HepG2 (cell line): Measurements from ENCODE around the gene DPH5. TPM values are rescaled to one million over a fixed set of nuclear protein-coding genes. Genes with fewer than 3 reads are reported as not detected.

Experiments used
- ATAC-seq: fragments of 200-7000 bp; cut with Tn5 transposase; 3 replicates; pipeline ENCODE4 v1.9.1; 2020; ENCODE audit warnings: mild to moderate bottlenecking, moderate library complexity
- BruUV-seq: library from RNA; stranded (reverse); fragments of 400-500 nt; replicated peaks from 2 replicates; lab custom pipeline; 2021; lab: Mats Ljungman, UMichigan
- CTCF ChIA-PET: fragments of 300-600 bp; formaldehyde crosslinking; extraction: SDS; loops from one replicate; lab custom pipeline; 2021; ENCODE audit warnings: low total read pairs, inconsistent platforms, low intra/inter-chr PET ratio; lab: Yijun Ruan, JAX
- POLR2A ChIA-PET: fragments of 350-600 bp; sonication (Branson Sonifier 250); formaldehyde crosslinking; loops from one replicate; lab custom pipeline; 2020; ENCODE audit warnings: antibody characterized with exemption, inconsistent platforms; lab: Yijun Ruan, JAX
- DNase-seq: peaks from one replicate; pipeline ENCODE4 v3.0.0-alpha.2; 2015; ENCODE audit warnings: low spot score
- FAIRE-seq: peaks from 3 replicates; lab custom pipeline; 2011; peaks lifted over from hg19 to GRCh38; lab: Jason Lieb, UNC
- H2AFZ ChIP-seq: one replicate; pipeline ENCODE4 v1.6.1; 2011; ENCODE audit warnings: low read length, inconsistent platforms
- H3K27ac ChIP-seq: fragments of 300-600 bp; 3 replicates; pipeline ENCODE4 v1.8.0; 2011; ENCODE audit warnings: mixed run types, mild to moderate bottlenecking, mixed read lengths, low read length, inconsistent platforms; ENCODE audit not compliant: insufficient read depth; ENCODE audit errors: extremely low read length
- H3K27me3 ChIP-seq, 2 experiments: fragments of 200-600 bp in 1 of 2; 2 replicates in 1 of 2; 3 replicates in 1 of 2; pipeline versions ENCODE4 v1.6.0 to v1.8.0; 2011; ENCODE audit warnings: low read length in 2 of 2, mild to moderate bottlenecking in 2 of 2, moderate library complexity in 2 of 2, inconsistent platforms in 1 of 2; ENCODE audit not compliant: insufficient read depth in 2 of 2, control insufficient read depth in 1 of 2
- H3K36me3 ChIP-seq, 2 experiments: fragments of 200-600 bp in 1 of 2; replicated peaks in 1 of 2; 2 replicates in 1 of 2; 3 replicates in 1 of 2; pipeline versions ENCODE4 v1.5.1 to v1.8.0; 2011; ENCODE audit warnings: low read length in 2 of 2, inconsistent platforms in 1 of 2; ENCODE audit not compliant: insufficient read depth in 2 of 2, control insufficient read depth in 1 of 2
- H3K4me1 ChIP-seq: 2 replicates; pipeline ENCODE4 v1.5.1; 2012; ENCODE audit warnings: low read length, inconsistent platforms; ENCODE audit not compliant: insufficient read depth
- H3K4me2 ChIP-seq: 2 replicates; pipeline ENCODE4 v1.6.0; 2011; ENCODE audit warnings: low read depth, low read length, inconsistent platforms
- H3K4me3 ChIP-seq, 3 experiments: fragments of 200-600 bp in 1 of 3; sonication (generic), shearing (Covaris generic) in 1 of 3; replicated peaks in 1 of 3; 2 replicates each; pipeline ENCODE4 v1.5.1; 2011 to 2016; ENCODE audit warnings: low read length in 3 of 3, inconsistent platforms in 2 of 3, low read depth in 2 of 3, mild to moderate bottlenecking in 2 of 3, control low read depth in 1 of 3, mixed read lengths in 1 of 3; ENCODE audit not compliant: insufficient read depth in 1 of 3
- H3K79me2 ChIP-seq: one replicate; pipeline ENCODE4 v1.6.1; 2011; ENCODE audit warnings: low read length, inconsistent platforms; ENCODE audit not compliant: insufficient read depth
- H3K9ac ChIP-seq: 2 replicates; pipeline ENCODE4 v1.6.0; 2011; ENCODE audit warnings: mild to moderate bottlenecking, low read depth, low read length, inconsistent platforms; ENCODE audit not compliant: insufficient read depth
- H3K9me3 ChIP-seq: 2 replicates; pipeline ENCODE4 v1.5.1; 2012; ENCODE audit warnings: mild to moderate bottlenecking, low read length
- H4K20me1 ChIP-seq: 2 replicates; pipeline ENCODE4 v1.6.0; 2011; ENCODE audit warnings: inconsistent platforms, mild to moderate bottlenecking, low read length, moderate library complexity; ENCODE audit not compliant: insufficient read depth
- PPARG ChIP-seq: conservative IDR thresholded peaks from 2 replicates; pipeline ENCODE4 v1.6.1; 2016; ENCODE audit warnings: missing biosample characterization, missing genetic modification reagents
- ZNF121 ChIP-seq: sonication (generic); formaldehyde crosslinking; IDR thresholded peaks from 2 replicates; pipeline ENCODE4 v1.5.0; 2020; ENCODE audit warnings: mild to moderate bottlenecking, missing genetic modification reagents
- ZNF746 ChIP-seq: sonication (generic); formaldehyde crosslinking; IDR thresholded peaks from 2 replicates; pipeline ENCODE4 v1.8.0; 2022; ENCODE audit warnings: mild to moderate bottlenecking, missing genetic modification reagents
- WGBS: methylation state at CpG from one replicate; pipeline ENCODE4 v1.1.6; 2017; ENCODE audit warnings: low lambda C conversion rate; 5-methylcytosine and 5-hydroxymethylcytosine counted together
- in situ Hi-C: cut with HindIII; loops from 2 replicates; pipeline ENCODE4 v1.10.0; 2017; ENCODE audit warnings: low pct_unique_long_range_greater_than_20kb; ENCODE audit not compliant: extremely low pct_ligation_motif_present
- intact Hi-C: fragments of 100-400 bp; cut with micrococcal nuclease; formaldehyde crosslinking; loops from one replicate; pipeline ENCODE4 v1.10.0; 2022; ENCODE audit not compliant: unreplicated experiment
- polyA plus RNA-seq, 8 experiments: library from polyadenylated mRNA; depleted of rRNA in 3 of 8; stranded (reverse) in 7 of 8; unstranded in 1 of 8; fragments of >200 nt; fragmentation: Illumina TruSeq in 4 of 8; extraction: Trizol in 4 of 8; gene quantifications; 2 replicates each; pipeline versions ENCODE4 v1.2.1 to v1.2.3, GENCODE V29; 2011 to 2016; ENCODE audit warnings: low read depth in 4 of 8, missing spikeins in 1 of 8, mixed read lengths in 1 of 8; ENCODE audit not compliant: insufficient read depth in 1 of 8
- total RNA-seq, 5 experiments: library from RNA; depleted of rRNA; stranded (reverse); fragments of >200 nt; fragmentation: Illumina TruSeq; extraction: Trizol; gene quantifications; 2 replicates each; pipeline ENCODE4 v1.2.3, GENCODE V29; 2016; ENCODE audit warnings: low read depth in 1 of 5
- TF ChIP-seq, protein P1 (sequence below): sonication (generic); formaldehyde crosslinking; IDR thresholded peaks from 2 replicates; pipeline ENCODE4 v1.5.0; 2020; ENCODE audit warnings: mild to moderate bottlenecking, missing genetic modification reagents, moderate library complexity
- TF ChIP-seq, protein P2 (sequence below): sonication (generic); formaldehyde crosslinking; IDR thresholded peaks from 2 replicates; pipeline ENCODE4 v1.4.0; 2020; ENCODE audit warnings: mild to moderate bottlenecking, missing genetic modification reagents
- TF ChIP-seq, protein P3 (sequence below): sonication (generic); formaldehyde crosslinking; IDR thresholded peaks from 2 replicates; pipeline ENCODE4 v1.8.0; 2022; ENCODE audit warnings: mild to moderate bottlenecking, missing genetic modification reagents, borderline replicate concordance
- TF ChIP-seq, protein P4 (sequence below): sonication (generic); formaldehyde crosslinking; conservative IDR thresholded peaks from 2 replicates; pipeline ENCODE4 v1.8.0; 2022; ENCODE audit warnings: low read depth, missing genetic modification reagents
- TF ChIP-seq, protein P5 (sequence below): IDR thresholded peaks from 2 replicates; pipeline ENCODE4 v1.6.1; 2016; ENCODE audit warnings: mild to moderate bottlenecking
- TF ChIP-seq, protein P6 (sequence below): sonication (generic); formaldehyde crosslinking; IDR thresholded peaks from 2 replicates; pipeline ENCODE4 v1.5.0; 2020; ENCODE audit warnings: missing genetic modification reagents

The DPH5 gene
- total and polyA plus RNA-seq, 2 of the 13 experiments (the other 11 are each of a cell fraction or from before 2014, with no cell fraction given) = 53.2 to 79.6 TPM

DNA sequence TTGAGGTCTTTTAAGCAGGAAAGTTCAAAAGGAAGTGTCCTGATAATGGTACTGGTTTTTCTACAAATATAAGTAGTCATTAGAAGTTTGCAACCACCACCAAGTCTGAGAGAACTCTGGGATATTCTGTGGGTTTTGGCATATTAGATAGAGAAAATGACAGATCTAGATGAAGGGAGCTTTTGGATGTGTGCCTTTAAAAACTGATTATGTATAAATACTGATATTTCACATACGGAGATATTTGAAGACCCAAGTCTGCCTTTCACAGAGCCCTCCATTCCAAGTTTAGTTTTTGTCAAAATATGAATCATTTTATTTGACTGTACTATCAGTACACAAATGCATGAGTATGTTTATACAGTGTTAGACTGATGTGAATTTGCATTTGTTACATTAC is 48.6 kb downstream of the DPH5 start:
- Histone ChIP-seq H3K27me3 (no peaks in the 10 kb centered on the region), H3K9me3 (no peaks in the 10 kb centered on the region), H3K36me3 (peaks cover 3 to 23% of the 10 kb centered on the region in 2 experiments; a peak in 3 of 5 replicates), H2AFZ (no peak overlapping the region), H3K4me1 (no peaks in the 10 kb centered on the region), H3K9ac (no peak overlapping the region), H3K4me3 (no peak overlapping the region), H4K20me1 (no peaks in the 10 kb centered on the region), H3K79me2 (no peaks in the 10 kb centered on the region), H3K4me2 (no peak overlapping the region), H3K27ac (no peak overlapping the region)
- WGBS = 90% methylated on average over 1 of the region's 1 CpG
- POLR2A ChIA-PET = no interaction called here
- in situ Hi-C loops (no loop called here), intact Hi-C loops (no loop called here)
- DNase-seq (no peak), FAIRE-seq (no peak), ATAC-seq (no peak)
- CTCF ChIA-PET = no interaction called here
- TF ChIP-seq, protein P1, sequence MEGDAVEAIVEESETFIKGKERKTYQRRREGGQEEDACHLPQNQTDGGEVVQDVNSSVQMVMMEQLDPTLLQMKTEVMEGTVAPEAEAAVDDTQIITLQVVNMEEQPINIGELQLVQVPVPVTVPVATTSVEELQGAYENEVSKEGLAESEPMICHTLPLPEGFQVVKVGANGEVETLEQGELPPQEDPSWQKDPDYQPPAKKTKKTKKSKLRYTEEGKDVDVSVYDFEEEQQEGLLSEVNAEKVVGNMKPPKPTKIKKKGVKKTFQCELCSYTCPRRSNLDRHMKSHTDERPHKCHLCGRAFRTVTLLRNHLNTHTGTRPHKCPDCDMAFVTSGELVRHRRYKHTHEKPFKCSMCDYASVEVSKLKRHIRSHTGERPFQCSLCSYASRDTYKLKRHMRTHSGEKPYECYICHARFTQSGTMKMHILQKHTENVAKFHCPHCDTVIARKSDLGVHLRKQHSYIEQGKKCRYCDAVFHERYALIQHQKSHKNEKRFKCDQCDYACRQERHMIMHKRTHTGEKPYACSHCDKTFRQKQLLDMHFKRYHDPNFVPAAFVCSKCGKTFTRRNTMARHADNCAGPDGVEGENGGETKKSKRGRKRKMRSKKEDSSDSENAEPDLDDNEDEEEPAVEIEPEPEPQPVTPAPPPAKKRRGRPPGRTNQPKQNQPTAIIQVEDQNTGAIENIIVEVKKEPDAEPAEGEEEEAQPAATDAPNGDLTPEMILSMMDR (CRISPR knock-in tag) = no peak
- no peak for TF ChIP-seq PPARG
- TF ChIP-seq, protein P2, sequence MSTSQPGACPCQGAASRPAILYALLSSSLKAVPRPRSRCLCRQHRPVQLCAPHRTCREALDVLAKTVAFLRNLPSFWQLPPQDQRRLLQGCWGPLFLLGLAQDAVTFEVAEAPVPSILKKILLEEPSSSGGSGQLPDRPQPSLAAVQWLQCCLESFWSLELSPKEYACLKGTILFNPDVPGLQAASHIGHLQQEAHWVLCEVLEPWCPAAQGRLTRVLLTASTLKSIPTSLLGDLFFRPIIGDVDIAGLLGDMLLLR = no peak
- no peak for TF ChIP-seq ZNF746
- TF ChIP-seq, protein P3, sequence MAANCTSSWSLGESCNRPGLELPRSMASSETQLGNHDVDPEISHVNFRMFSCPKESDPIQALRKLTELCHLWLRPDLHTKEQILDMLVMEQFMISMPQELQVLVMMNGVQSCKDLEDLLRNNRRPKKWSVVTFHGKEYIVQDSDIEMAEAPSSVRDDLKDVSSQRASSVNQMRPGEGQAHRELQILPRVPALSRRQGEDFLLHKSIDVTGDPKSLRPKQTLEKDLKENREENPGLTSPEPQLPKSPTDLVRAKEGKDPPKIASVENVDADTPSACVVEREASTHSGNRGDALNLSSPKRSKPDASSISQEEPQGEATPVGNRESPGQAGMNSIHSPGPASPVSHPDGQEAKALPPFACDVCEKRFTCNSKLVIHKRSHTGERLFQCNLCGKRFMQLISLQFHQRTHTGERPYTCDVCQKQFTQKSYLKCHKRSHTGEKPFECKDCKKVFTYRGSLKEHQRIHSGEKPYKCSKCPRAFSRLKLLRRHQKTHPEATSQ (CRISPR knock-in tag) = no peak
- TF ChIP-seq, protein P4, sequence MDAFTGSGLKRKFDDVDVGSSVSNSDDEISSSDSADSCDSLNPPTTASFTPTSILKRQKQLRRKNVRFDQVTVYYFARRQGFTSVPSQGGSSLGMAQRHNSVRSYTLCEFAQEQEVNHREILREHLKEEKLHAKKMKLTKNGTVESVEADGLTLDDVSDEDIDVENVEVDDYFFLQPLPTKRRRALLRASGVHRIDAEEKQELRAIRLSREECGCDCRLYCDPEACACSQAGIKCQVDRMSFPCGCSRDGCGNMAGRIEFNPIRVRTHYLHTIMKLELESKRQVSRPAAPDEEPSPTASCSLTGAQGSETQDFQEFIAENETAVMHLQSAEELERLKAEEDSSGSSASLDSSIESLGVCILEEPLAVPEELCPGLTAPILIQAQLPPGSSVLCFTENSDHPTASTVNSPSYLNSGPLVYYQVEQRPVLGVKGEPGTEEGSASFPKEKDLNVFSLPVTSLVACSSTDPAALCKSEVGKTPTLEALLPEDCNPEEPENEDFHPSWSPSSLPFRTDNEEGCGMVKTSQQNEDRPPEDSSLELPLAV (CRISPR knock-in tag) = no peak
- TF ChIP-seq, protein P5, sequence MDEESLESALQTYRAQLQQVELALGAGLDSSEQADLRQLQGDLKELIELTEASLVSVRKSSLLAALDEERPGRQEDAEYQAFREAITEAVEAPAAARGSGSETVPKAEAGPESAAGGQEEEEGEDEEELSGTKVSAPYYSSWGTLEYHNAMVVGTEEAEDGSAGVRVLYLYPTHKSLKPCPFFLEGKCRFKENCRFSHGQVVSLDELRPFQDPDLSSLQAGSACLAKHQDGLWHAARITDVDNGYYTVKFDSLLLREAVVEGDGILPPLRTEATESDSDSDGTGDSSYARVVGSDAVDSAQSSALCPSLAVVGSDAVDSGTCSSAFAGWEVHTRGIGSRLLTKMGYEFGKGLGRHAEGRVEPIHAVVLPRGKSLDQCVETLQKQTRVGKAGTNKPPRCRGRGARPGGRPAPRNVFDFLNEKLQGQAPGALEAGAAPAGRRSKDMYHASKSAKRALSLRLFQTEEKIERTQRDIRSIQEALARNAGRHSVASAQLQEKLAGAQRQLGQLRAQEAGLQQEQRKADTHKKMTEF (CRISPR knock-in tag) = no peak
- no peak for TF ChIP-seq ZNF121 (CRISPR knock-in tag)
- TF ChIP-seq, protein P6, sequence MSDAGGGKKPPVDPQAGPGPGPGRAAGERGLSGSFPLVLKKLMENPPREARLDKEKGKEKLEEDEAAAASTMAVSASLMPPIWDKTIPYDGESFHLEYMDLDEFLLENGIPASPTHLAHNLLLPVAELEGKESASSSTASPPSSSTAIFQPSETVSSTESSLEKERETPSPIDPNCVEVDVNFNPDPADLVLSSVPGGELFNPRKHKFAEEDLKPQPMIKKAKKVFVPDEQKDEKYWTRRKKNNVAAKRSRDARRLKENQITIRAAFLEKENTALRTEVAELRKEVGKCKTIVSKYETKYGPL (CRISPR knock-in tag) = no peak
- BruUV-seq = no TSS peak
